H1 (cell line): ENCODE measurements around the gene IPO9. TPM values are rescaled to one million over a fixed set of nuclear protein-coding genes. Genes with fewer than 3 reads are reported as not detected.

Experiments
- CTBP2 ChIP-seq: IDR thresholded peaks from 2 replicates; pipeline ENCODE4 v1.7.0; 2011; ENCODE audit warnings: borderline replicate concordance, mild to moderate bottlenecking, moderate library complexity, mixed read lengths, low read length; ENCODE audit not compliant: insufficient read depth, insufficient read length
- MAFK ChIP-seq: IDR thresholded peaks from 2 replicates; pipeline ENCODE4 v1.6.1; 2012; ENCODE audit warnings: low read depth, mild to moderate bottlenecking, improper control_type of control experiment, low read length
- USF2 ChIP-seq: IDR thresholded peaks from 2 replicates; pipeline ENCODE4 v1.6.1; 2011; ENCODE audit warnings: low read length, improper control_type of control experiment
- polyA plus RNA-seq, 7 experiments: library from polyadenylated mRNA; depleted of rRNA in 3 of 7; stranded (reverse) in 5 of 7; unstranded in 2 of 7; fragments of >200 nt in 5 of 7; fragments of 200-250 nt in 2 of 7; gene quantifications; 1 replicate in 5 of 7; 2 replicates in 1 of 7; 4 replicates in 1 of 7; pipeline versions ENCODE4 v1.2.1 to v1.2.3, GENCODE V29; 2011 to 2013; ENCODE audit warnings: missing spikeins in 2 of 7, mixed read lengths in 2 of 7
- total RNA-seq: library from RNA; stranded (reverse); fragmentation: NEBNext Ultra II Directional; extraction: Animal tissue kit (Norgen Biotek cat#: 25700); gene quantifications from 2 replicates; pipeline ENCODE4 v1.2.1, GENCODE V29; 2021

IPO9 gene
- total and polyA plus RNA-seq, 2 of the 8 experiments (the other 6 are each of a cell fraction or from before 2014, with no cell fraction given), result 61.0 to 122 TPM

- TF ChIP-seq USF2 (no peak), MAFK (no peak), CTBP2 (no peak)
Measured at GRCh38 chr1:201838381-201838780, 9.4 kb downstream of the IPO9 start (continued).
